AG04449 (cell line): Measurements from ENCODE around the gene TMCC3.
"Not testable (repeated sequence)": the region's sequence is repeated elsewhere in the genome, so short reads cannot be mapped to it uniquely, and the experiment has no call there.

Experiments
- CTCF ChIA-PET: fragments of 350-600 bp; formaldehyde crosslinking; extraction: SDS; loops from one replicate; lab custom pipeline; 2021; ENCODE audit warnings: antibody characterized with exemption; lab: Yijun Ruan, JAX
- POLR2A ChIA-PET: fragments of 400-600, 350-600 bp; formaldehyde crosslinking; extraction: SDS; loops from one replicate; lab custom pipeline; 2020; ENCODE audit warnings: antibody characterized with exemption, inconsistent platforms; lab: Yijun Ruan, JAX
- DNase-seq: peaks from one replicate; pipeline ENCODE4 v3.0.0-alpha.2; 2010; ENCODE audit warnings: low read depth, low spot score
- H3K4me3 ChIP-seq: 2 replicates; pipeline ENCODE4 v1.5.1; 2011; ENCODE audit warnings: low read depth, mild to moderate bottlenecking, control low read depth, low read length
- TF ChIP-seq, protein P1 (sequence below): IDR thresholded peaks from one replicate; pipeline ENCODE4 v1.5.1; 2011; ENCODE audit warnings: mild to moderate bottlenecking, moderate library complexity, low read length, control low read depth, inconsistent platforms; ENCODE audit not compliant: insufficient read depth; ENCODE audit errors: missing control alignments

Gene TMCC3, protein sequence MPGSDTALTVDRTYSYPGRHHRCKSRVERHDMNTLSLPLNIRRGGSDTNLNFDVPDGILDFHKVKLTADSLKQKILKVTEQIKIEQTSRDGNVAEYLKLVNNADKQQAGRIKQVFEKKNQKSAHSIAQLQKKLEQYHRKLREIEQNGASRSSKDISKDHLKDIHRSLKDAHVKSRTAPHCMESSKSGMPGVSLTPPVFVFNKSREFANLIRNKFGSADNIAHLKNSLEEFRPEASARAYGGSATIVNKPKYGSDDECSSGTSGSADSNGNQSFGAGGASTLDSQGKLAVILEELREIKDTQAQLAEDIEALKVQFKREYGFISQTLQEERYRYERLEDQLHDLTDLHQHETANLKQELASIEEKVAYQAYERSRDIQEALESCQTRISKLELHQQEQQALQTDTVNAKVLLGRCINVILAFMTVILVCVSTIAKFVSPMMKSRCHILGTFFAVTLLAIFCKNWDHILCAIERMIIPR

DNA sequence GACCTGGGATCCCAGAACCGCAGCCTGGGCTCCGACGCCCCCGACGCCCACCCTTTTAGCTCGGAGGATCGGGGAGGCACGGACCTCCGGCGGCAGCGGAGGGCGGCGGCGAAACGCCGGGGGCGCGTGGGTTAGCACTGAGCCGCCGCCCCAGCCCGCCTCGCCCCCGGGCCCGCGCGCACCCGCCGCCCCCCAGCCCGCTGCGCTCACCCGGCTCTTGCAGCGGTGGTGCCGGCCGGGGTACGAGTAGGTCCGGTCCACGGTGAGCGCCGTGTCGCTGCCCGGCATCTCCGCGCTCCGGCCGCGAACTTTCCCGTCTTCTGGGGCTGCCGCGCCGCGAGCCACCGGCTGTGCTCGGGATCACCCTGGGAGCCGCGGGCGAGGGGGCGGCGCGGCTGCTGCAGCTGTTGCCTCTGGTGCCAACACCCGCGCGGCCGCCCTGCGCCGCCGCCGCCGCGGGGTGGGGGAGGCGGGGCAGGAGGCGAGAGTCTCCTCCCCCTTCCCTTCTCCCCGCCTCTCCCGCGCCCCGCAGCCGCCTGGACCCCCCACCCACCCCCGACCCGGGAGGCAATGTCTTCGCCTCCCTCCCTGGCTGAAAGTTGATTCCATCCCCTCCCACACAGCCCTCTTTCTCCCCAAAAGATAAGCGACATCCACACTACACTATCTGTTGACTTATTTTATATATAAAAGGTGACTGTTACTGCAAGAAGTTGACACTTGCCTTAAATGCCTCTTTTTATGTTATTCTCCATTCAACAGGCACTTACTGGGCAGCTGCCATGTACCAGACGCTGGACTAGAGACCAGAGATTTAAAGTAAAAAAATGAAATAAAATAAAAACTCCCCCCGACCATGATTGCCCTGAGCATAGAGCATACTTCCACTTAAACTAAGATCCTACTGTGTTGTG, at the start of gene TMCC3:
Gene TMCC3, minus strand, starts transcription at position 415 of the 914 bp plus-strand sequence. Its CDS starts 127 bp downstream, at position 288.
- CTCF ChIA-PET, result interaction anchor here (1.0 kb wide), 1 partner anchor 101 kb away, joined by 3 read pairs; no protein-coding TSS in a partner anchor

DNA sequence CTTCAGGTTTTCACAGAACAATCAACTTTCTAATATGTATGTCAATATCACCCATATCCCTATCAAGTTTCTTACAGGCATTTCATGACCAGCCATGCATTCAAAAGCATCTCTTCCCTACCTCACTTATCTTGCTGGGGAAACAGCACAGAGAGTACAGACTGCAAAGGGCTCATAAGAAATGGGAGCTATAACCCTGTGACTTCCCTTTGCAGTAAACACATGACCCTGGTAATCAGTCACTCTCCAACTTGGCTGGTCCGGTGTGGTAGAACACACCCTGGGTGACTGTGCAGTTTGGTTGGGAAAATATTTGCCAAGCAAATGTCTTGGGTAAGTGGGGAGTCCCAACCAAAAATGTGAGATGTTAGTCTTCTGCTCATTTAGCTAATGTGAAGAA, 49.4 kb upstream of the TMCC3 start:
- H3K4me3 ChIP-seq, result no peak overlapping the region
- ChIA-PET POLR2A (no interaction called here), CTCF (no interaction called here)
- no peak for DNase-seq
- TF ChIP-seq, protein P1, sequence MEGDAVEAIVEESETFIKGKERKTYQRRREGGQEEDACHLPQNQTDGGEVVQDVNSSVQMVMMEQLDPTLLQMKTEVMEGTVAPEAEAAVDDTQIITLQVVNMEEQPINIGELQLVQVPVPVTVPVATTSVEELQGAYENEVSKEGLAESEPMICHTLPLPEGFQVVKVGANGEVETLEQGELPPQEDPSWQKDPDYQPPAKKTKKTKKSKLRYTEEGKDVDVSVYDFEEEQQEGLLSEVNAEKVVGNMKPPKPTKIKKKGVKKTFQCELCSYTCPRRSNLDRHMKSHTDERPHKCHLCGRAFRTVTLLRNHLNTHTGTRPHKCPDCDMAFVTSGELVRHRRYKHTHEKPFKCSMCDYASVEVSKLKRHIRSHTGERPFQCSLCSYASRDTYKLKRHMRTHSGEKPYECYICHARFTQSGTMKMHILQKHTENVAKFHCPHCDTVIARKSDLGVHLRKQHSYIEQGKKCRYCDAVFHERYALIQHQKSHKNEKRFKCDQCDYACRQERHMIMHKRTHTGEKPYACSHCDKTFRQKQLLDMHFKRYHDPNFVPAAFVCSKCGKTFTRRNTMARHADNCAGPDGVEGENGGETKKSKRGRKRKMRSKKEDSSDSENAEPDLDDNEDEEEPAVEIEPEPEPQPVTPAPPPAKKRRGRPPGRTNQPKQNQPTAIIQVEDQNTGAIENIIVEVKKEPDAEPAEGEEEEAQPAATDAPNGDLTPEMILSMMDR, result no peak

More for the DNA sequence above, at the start of gene TMCC3:
- POLR2A ChIA-PET, result no interaction called here
- peak within 1 kb of the TSS; percentile 39 for H3K4me3 ChIP-seq
- TF ChIP-seq, protein P1, result no peak
- no peak for DNase-seq

DNA sequence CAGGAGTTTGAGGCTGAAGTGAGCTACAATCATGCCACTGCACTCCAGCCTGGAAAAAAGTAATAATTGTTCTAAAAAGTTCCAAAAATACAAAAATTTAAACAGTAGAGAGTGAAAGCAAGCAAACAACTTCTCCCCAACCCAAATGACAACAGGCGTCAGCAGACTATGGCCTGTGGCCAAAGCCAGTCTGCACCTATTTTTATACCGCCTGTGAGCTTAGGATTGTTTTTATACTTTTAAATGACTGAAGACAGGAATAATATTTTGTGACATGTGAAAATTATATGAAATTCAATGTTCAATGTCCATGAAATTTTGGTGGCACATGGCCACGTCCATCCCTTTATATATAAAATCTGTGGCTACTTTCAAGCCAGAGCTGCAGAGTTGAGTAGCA, 48.2 kb upstream of the TMCC3 start:
- POLR2A ChIA-PET, result no interaction called here
- TF ChIP-seq, protein P1, result no peak
- CTCF ChIA-PET, result no interaction called here
- no peak overlapping the region for H3K4me3 ChIP-seq
- no peak for DNase-seq

DNA sequence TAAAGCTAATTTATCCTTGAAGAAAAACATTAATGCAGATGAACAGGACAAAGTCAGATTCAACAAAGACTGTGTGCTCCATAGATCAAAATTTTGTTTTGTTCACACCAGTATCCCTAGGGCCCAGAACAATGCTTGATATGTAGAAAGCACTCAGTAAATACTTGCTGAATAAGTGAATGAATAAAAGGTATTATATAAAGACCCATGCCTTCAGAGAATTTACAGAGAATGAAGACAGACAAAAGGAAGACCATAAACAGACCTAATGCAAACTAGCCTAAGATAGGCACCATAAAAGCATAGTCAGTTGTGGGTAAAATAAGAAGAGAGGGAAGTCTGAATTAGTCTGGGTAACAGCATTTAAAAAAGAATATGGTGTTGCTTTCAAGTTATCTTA, 47.3 kb upstream of the TMCC3 start:
- CTCF ChIA-PET, result no interaction called here
- POLR2A ChIA-PET, result no interaction called here
- no peak for DNase-seq
- no peak overlapping the region for H3K4me3 ChIP-seq
- TF ChIP-seq, protein P1, result no peak

DNA sequence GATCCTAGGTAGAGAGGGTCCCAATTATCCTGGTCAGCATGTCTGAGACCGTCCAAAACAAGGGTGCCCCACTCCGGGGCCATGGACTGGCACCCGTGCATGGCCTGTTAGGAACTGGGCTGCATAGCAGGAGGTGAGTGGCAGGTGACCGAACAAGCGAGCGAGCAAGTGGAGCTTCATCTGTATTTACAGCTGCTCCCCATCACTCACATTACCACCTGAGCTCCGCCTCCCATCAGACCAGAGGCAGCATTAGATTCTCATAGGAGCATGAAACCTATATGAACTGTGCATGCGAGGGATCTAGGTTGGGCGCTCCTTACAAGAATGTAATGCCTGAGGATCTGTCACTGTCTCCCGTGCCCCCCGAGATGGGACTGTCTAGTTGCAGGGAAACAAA, 44.4 kb upstream of the TMCC3 start:
- TF ChIP-seq, protein P1, result no peak
- POLR2A ChIA-PET, result no interaction called here
- CTCF ChIA-PET, result no interaction called here

DNA sequence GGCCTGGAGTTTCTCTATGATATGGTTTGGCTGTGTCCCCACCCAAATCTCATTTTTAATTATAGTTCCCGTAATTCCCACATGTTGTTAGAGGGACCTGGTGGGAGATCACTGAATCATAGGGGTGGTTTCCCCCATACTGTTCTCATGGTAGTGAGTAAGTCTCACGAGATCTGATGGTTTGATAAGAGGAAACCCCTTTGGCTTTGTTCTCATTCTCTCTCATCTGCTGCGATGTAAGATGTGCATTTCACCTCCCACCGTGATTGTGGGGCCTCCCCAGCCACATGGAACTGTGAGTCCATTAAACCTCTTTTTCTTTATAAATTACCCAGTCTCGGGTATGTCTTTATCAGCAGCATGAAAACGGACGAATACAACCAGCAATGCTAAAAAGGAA, 42.5 kb upstream of the TMCC3 start:
- H3K4me3 ChIP-seq, CTCF ChIA-PET, POLR2A ChIA-PET, DNase-seq: not testable (repeated sequence)

More for the DNA sequence above, 44.4 kb upstream of the TMCC3 start:
- no peak for DNase-seq
- H3K4me3 ChIP-seq, result no peak overlapping the region
